ENCODE data around the gene DNAH1.

DNAH1 gene

DNA sequence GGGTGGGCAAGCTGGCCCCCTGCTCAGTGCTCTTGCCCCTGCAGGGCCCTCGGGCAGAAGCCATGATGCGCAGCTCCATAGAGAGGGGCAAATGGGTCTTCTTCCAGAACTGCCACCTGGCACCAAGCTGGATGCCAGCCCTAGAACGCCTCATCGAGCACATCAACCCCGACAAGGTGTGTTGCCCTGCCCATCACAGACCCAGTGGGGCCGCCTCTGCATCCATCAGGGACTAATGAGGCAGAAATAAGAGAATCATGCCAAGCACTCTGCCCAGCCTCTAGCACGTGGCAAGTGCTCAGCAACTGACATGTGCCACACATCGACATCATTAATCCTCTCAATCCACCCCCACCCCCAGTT lies 79.4 kb downstream of the DNAH1 start:
- TF ChIP-seq YY1 (IDR thresholded peaks at IDR 0.05; ENCODE audit: low read depth) (no peak), MAX (IDR thresholded peaks at IDR 0.05) (0 out of 2 replicates have a peak, but pooled peaks have one; percentile 11)

- TF ChIP-seq CREB1 (IDR thresholded peaks at IDR 0.05; ENCODE audit: low read depth), result no peak
- no peak for TF ChIP-seq REST (IDR thresholded peaks at IDR 0.05; ENCODE audit: low read depth)
- no peak for TF ChIP-seq NFIC (IDR thresholded peaks at IDR 0.05)
- no peak for TF ChIP-seq FOXM1 (IDR thresholded peaks at IDR 0.05; ENCODE audit: borderline replicate concordance, low read depth)
- TF ChIP-seq EP300 (IDR thresholded peaks at IDR 0.05; ENCODE audit: borderline replicate concordance), result no peak
- no peak for TF ChIP-seq USF1 (IDR thresholded peaks at IDR 0.05)
- TF ChIP-seq RAD21 (IDR thresholded peaks at IDR 0.05; ENCODE audit: low read depth), result no peak
- TF ChIP-seq EGR1 (IDR thresholded peaks at IDR 0.05), result no peak
- TF ChIP-seq CEBPB (IDR thresholded peaks at IDR 0.05), result no peak
- no peak for TF ChIP-seq TEAD4 (IDR thresholded peaks at IDR 0.05)
- TF ChIP-seq TAF1 (IDR thresholded peaks at IDR 0.05; ENCODE audit: low read depth), result no peak
- no peak for TF ChIP-seq YY1 (IDR thresholded peaks at IDR 0.05; ENCODE audit: low read depth)
- no peak for TF ChIP-seq MAX (IDR thresholded peaks at IDR 0.05)
- no peak for TF ChIP-seq ZBTB7A (IDR thresholded peaks at IDR 0.05; ENCODE audit: low read depth)
- TF ChIP-seq TCF12 (IDR thresholded peaks at IDR 0.05; ENCODE audit: low read depth), result no peak
Observed at GRCh38 chr3:52396011-52396906, 80.1 kb downstream of the DNAH1 start.

DNA sequence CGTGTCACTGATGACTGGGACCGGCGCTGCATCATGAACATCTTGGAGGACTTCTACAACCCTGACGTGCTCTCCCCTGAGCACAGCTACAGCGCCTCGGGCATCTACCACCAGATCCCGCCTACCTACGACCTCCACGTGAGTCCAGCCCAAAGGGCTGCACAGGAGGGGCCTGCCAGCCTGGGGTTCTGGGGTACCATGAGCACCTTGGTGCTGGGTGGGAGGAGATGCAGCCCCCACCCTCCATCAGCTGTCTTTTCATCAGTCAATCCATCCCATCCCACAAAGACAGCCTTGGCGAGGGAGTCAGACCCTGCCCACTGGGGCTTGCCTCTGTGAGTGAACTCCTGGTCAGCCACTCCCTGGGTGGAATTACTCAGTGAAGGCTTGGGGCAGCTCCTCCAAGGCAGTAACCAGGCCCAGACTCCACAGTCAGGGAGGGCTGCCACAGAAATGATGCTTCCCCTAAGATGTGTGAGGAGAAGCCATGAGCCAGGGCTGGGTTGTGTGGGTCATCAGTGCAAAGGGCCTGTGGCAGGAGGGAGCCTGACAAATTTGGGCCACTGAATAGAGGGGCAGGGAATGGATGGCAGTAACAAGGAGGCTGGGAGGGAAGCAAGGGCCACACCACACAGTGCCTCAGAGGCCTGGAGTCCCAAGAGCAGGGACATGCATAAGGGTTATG lies 80.9 kb downstream of the DNAH1 start:
- TF ChIP-seq RAD21 (IDR thresholded peaks at IDR 0.05; ENCODE audit: low read depth) (no peak), TAF1 (IDR thresholded peaks at IDR 0.05; ENCODE audit: low read depth) (no peak), MAX (IDR thresholded peaks at IDR 0.05) (no peak)

GRCh38 chr3:52397676-52398399 lies 81.7 kb downstream of the DNAH1 start:
- TF ChIP-seq CEBPB (IDR thresholded peaks at IDR 0.05) (no peak), YY1 (IDR thresholded peaks at IDR 0.05; ENCODE audit: low read depth) (no peak), REST (IDR thresholded peaks at IDR 0.05; ENCODE audit: low read depth) (no peak), FOXM1 (IDR thresholded peaks at IDR 0.05; ENCODE audit: borderline replicate concordance, low read depth) (no peak), TEAD4 (IDR thresholded peaks at IDR 0.05) (no peak), NFIC (IDR thresholded peaks at IDR 0.05) (no peak), USF1 (IDR thresholded peaks at IDR 0.05) (no peak), CREB1 (IDR thresholded peaks at IDR 0.05; ENCODE audit: low read depth) (no peak), ZBTB7A (IDR thresholded peaks at IDR 0.05; ENCODE audit: low read depth) (no peak), EGR1 (IDR thresholded peaks at IDR 0.05) (no peak), MAX (IDR thresholded peaks at IDR 0.05) (no peak), TCF12 (IDR thresholded peaks at IDR 0.05; ENCODE audit: low read depth) (no peak), EP300 (IDR thresholded peaks at IDR 0.05; ENCODE audit: borderline replicate concordance) (no peak), RAD21 (IDR thresholded peaks at IDR 0.05; ENCODE audit: low read depth) (no peak)

GRCh38 chr3:52398670-52399081 lies 82.6 kb downstream of the DNAH1 start:
- no peak for TF ChIP-seq EP300 (IDR thresholded peaks at IDR 0.05; ENCODE audit: borderline replicate concordance)
- TF ChIP-seq TCF12 (IDR thresholded peaks at IDR 0.05; ENCODE audit: low read depth), result no peak
- no peak for TF ChIP-seq EGR1 (IDR thresholded peaks at IDR 0.05)

Data from Ishikawa (cell line).